Neural cell (in vitro differentiated cells): ENCODE results near the gene FOXP2. TPM values are rescaled to one million over a fixed set of nuclear protein-coding genes. Genes with fewer than 3 reads are reported as not detected.

Source experiments
- H2AFZ ChIP-seq: fragments of 200-600, 300-800 bp; sonication (generic), shearing (Covaris generic); 2 replicates; pipeline ENCODE4 v1.6.0; 2014; ENCODE audit warnings: low read depth, mild to moderate bottlenecking, antibody characterized with exemption, low read length, moderate library complexity
- H3F3A ChIP-seq: fragments of 200-600 bp; shearing (Covaris generic); 2 replicates; pipeline ENCODE4 v1.6.1; 2016; ENCODE audit warnings: mild to moderate bottlenecking, moderate library complexity, mixed read lengths, antibody characterized with exemption, low read length; ENCODE audit not compliant: insufficient read depth, poor library complexity, severe bottlenecking
- H3K27ac ChIP-seq: fragments of 200-600, 300-800 bp; sonication (generic), shearing (Covaris generic); 2 replicates; pipeline ENCODE4 v1.5.1; 2014; ENCODE audit warnings: mild to moderate bottlenecking, low read length, moderate library complexity
- H3K27me3 ChIP-seq: fragments of 300-800, 200-600 bp; sonication (generic), shearing (Covaris generic); 2 replicates; pipeline ENCODE4 v1.6.0; 2014; ENCODE audit warnings: mild to moderate bottlenecking, low read depth, low read length, moderate library complexity; ENCODE audit not compliant: insufficient read depth
- H3K36me3 ChIP-seq: fragments of 300-800, 200-600 bp; sonication (generic), shearing (Covaris generic); 2 replicates; pipeline ENCODE4 v1.5.1; 2014; ENCODE audit warnings: mild to moderate bottlenecking, antibody characterized with exemption, low read length, moderate library complexity; ENCODE audit not compliant: insufficient read depth
- H3K4me2 ChIP-seq: fragments of 300-800, 200-600 bp; sonication (generic), shearing (Covaris generic); 2 replicates; pipeline ENCODE4 v1.6.0; 2014; ENCODE audit warnings: mild to moderate bottlenecking, low read length
- H3K4me3 ChIP-seq: fragments of 300-800, 200-600 bp; sonication (generic), shearing (Covaris generic); 2 replicates; pipeline ENCODE4 v1.5.1; 2014; ENCODE audit warnings: mild to moderate bottlenecking, low read length, moderate library complexity
- H3K79me2 ChIP-seq: fragments of 200-600 bp; shearing (Covaris generic); replicated peaks from 2 replicates; pipeline ENCODE4 v1.6.0; 2014; ENCODE audit warnings: mild to moderate bottlenecking, low read length, moderate library complexity; ENCODE audit not compliant: insufficient read depth
- H3K9ac ChIP-seq: fragments of 300-800, 200-600 bp; sonication (generic), shearing (Covaris generic); 2 replicates; pipeline ENCODE4 v1.6.1; 2016; ENCODE audit warnings: mild to moderate bottlenecking, low read length, mixed read lengths
- H3K9me2 ChIP-seq: fragments of 200-600 bp; shearing (Covaris generic); 2 replicates; pipeline ENCODE4 v1.6.1; 2016; ENCODE audit warnings: mild to moderate bottlenecking, low read length, mixed read lengths; ENCODE audit not compliant: insufficient read depth
- H3K9me3 ChIP-seq: fragments of 200-600, 300-800 bp; sonication (generic), shearing (Covaris generic); 2 replicates; pipeline ENCODE4 v1.6.1; 2016; ENCODE audit warnings: mild to moderate bottlenecking, mixed run types, low read length, moderate library complexity, mixed read lengths
- H4K20me1 ChIP-seq: fragments of 200-600 bp; shearing (Covaris generic); 2 replicates; pipeline ENCODE4 v1.6.1; 2016; ENCODE audit warnings: mild to moderate bottlenecking, mixed run types; ENCODE audit not compliant: insufficient read depth
- EP300 ChIP-seq: fragments of 450-650 bp; conservative IDR thresholded peaks from 2 replicates; pipeline ENCODE4 v1.6.1; 2014; ENCODE audit warnings: antibody characterized with exemption, mild to moderate bottlenecking, moderate library complexity; ENCODE audit not compliant: poor library complexity, severe bottlenecking
- EZH2 ChIP-seq: fragments of 200-600, 300-800 bp; shearing (Covaris generic), sonication (generic); IDR thresholded peaks from 2 replicates; pipeline ENCODE4 v1.6.1; 2014; ENCODE audit warnings: antibody characterized with exemption, low read length, borderline replicate concordance, mild to moderate bottlenecking; ENCODE audit not compliant: insufficient read depth, poor library complexity, severe bottlenecking
- MXI1 ChIP-seq: fragments of 450-650 bp; conservative IDR thresholded peaks from 2 replicates; pipeline ENCODE4 v1.6.1; 2014; ENCODE audit warnings: antibody characterized with exemption, mild to moderate bottlenecking; ENCODE audit not compliant: poor library complexity, severe bottlenecking
- POLR2AphosphoS5 ChIP-seq: IDR thresholded peaks from 2 replicates; pipeline ENCODE4 v1.6.1; 2012
- RAD21 ChIP-seq: fragments of 450-650 bp; conservative IDR thresholded peaks from 2 replicates; pipeline ENCODE4 v1.6.1; 2014; ENCODE audit warnings: antibody characterized with exemption, mild to moderate bottlenecking, moderate library complexity
- SMC3 ChIP-seq: fragments of 450-650 bp; conservative IDR thresholded peaks from 2 replicates; pipeline ENCODE4 v1.6.1; 2014; ENCODE audit warnings: antibody characterized with exemption, mild to moderate bottlenecking, moderate library complexity; ENCODE audit not compliant: poor library complexity
- TAF1 ChIP-seq: IDR thresholded peaks from 2 replicates; pipeline ENCODE4 v1.6.1; 2012; ENCODE audit warnings: low read depth
- polyA plus RNA-seq: library from polyadenylated mRNA; depleted of rRNA; stranded (reverse); fragments of >200 nt; gene quantifications from 2 replicates; pipeline ENCODE4 v1.2.3, GENCODE V29; 2014
- TF ChIP-seq, protein P1 (sequence below): IDR thresholded peaks from 2 replicates; pipeline ENCODE4 v1.6.1; 2012; ENCODE audit warnings: borderline replicate concordance
- TF ChIP-seq, protein P2 (sequence below): fragments of 450-650 bp; IDR thresholded peaks from 2 replicates; pipeline ENCODE4 v1.5.1; 2014; ENCODE audit warnings: antibody characterized with exemption, mild to moderate bottlenecking, moderate library complexity; ENCODE audit not compliant: poor library complexity, severe bottlenecking

The FOXP2 gene
- polyA plus RNA-seq, 1 donor from 2014 or later, result 51.3 TPM

DNA sequence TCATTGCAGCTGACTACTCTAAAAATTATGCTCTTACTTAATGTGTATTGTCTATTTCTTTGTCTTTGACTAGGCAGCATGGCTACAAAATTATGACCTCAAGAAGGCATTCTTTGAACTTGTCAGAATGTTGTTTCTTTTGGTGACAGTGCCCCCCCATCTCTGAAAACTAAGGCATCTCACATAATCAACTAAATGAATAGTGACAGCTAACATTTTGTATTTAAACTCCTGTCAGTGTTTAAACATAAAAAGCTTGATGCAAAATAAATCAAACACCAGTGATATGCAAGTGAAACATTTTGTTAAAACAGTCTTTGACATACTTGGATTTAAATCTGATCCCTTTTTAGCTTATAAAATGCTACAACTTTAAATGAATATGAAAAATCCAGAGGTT lies 233.5 kb downstream of the FOXP2 start:
- H3K9ac ChIP-seq, result no peak overlapping the region
- H3F3A ChIP-seq, result peaks cover 8% of the 10 kb centered on the region
- no peak overlapping the region for H2AFZ ChIP-seq
- H3K27me3 ChIP-seq, result no peaks in the 10 kb centered on the region
- H4K20me1 ChIP-seq, result no peaks in the 10 kb centered on the region
- no peaks in the 10 kb centered on the region for H3K36me3 ChIP-seq
- TF ChIP-seq MXI1, result no peak
- TF ChIP-seq SMC3, result no peak
- no peak for TF ChIP-seq EP300
- TF ChIP-seq RAD21, result no peak
- no peak for TF ChIP-seq POLR2AphosphoS5
- TF ChIP-seq EZH2, result no peak
- TF ChIP-seq, protein P1, sequence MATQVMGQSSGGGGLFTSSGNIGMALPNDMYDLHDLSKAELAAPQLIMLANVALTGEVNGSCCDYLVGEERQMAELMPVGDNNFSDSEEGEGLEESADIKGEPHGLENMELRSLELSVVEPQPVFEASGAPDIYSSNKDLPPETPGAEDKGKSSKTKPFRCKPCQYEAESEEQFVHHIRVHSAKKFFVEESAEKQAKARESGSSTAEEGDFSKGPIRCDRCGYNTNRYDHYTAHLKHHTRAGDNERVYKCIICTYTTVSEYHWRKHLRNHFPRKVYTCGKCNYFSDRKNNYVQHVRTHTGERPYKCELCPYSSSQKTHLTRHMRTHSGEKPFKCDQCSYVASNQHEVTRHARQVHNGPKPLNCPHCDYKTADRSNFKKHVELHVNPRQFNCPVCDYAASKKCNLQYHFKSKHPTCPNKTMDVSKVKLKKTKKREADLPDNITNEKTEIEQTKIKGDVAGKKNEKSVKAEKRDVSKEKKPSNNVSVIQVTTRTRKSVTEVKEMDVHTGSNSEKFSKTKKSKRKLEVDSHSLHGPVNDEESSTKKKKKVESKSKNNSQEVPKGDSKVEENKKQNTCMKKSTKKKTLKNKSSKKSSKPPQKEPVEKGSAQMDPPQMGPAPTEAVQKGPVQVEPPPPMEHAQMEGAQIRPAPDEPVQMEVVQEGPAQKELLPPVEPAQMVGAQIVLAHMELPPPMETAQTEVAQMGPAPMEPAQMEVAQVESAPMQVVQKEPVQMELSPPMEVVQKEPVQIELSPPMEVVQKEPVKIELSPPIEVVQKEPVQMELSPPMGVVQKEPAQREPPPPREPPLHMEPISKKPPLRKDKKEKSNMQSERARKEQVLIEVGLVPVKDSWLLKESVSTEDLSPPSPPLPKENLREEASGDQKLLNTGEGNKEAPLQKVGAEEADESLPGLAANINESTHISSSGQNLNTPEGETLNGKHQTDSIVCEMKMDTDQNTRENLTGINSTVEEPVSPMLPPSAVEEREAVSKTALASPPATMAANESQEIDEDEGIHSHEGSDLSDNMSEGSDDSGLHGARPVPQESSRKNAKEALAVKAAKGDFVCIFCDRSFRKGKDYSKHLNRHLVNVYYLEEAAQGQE, result no peak
- TF ChIP-seq TAF1, result no peak
- TF ChIP-seq, protein P2, sequence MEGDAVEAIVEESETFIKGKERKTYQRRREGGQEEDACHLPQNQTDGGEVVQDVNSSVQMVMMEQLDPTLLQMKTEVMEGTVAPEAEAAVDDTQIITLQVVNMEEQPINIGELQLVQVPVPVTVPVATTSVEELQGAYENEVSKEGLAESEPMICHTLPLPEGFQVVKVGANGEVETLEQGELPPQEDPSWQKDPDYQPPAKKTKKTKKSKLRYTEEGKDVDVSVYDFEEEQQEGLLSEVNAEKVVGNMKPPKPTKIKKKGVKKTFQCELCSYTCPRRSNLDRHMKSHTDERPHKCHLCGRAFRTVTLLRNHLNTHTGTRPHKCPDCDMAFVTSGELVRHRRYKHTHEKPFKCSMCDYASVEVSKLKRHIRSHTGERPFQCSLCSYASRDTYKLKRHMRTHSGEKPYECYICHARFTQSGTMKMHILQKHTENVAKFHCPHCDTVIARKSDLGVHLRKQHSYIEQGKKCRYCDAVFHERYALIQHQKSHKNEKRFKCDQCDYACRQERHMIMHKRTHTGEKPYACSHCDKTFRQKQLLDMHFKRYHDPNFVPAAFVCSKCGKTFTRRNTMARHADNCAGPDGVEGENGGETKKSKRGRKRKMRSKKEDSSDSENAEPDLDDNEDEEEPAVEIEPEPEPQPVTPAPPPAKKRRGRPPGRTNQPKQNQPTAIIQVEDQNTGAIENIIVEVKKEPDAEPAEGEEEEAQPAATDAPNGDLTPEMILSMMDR, result no peak
- no peak overlapping the region for H3K4me2 ChIP-seq
- H3K9me3 ChIP-seq, result no peaks in the 10 kb centered on the region
- no peak overlapping the region for H3K27ac ChIP-seq
- no peaks in the 10 kb centered on the region for H3K9me2 ChIP-seq
- H3K4me3 ChIP-seq, result no peak overlapping the region
- H3K79me2 ChIP-seq, result no peaks in the 10 kb centered on the region

DNA sequence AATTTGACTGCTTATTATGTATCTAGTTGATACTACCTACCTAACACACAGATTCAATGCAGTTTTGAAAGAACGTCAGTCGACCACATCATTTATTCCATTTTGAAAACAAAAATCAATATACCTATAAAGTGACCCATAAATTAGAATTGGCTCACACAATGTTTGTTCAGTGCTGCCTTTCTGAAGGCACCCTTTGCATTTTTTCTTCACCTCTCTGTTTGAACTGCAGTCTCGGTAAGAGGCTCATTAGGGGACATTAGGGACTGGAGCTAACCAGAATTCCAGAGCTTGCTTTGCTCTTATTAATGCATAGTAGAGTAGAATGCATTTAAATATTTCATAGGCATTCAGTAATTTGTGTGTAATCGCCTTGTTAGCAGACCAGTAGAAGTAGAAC lies 234.1 kb downstream of the FOXP2 start:
- Histone ChIP-seq H3K36me3 (no peaks in the 10 kb centered on the region), H3K79me2 (no peaks in the 10 kb centered on the region), H3K9ac (no peak overlapping the region), H3K4me3 (no peak overlapping the region), H3F3A (peaks cover 8% of the 10 kb centered on the region), H4K20me1 (no peaks in the 10 kb centered on the region), H3K27me3 (no peaks in the 10 kb centered on the region), H3K4me2 (no peak overlapping the region), H3K27ac (no peak overlapping the region), H3K9me2 (no peaks in the 10 kb centered on the region), H2AFZ (no peak overlapping the region), H3K9me3 (no peaks in the 10 kb centered on the region)
- TF ChIP-seq, protein P1, result no peak
- TF ChIP-seq EZH2, result no peak
- no peak for TF ChIP-seq POLR2AphosphoS5
- TF ChIP-seq, protein P2, result no peak
- TF ChIP-seq EP300, result no peak
- TF ChIP-seq SMC3, result no peak
- TF ChIP-seq MXI1, result no peak
- TF ChIP-seq TAF1, result no peak
